ENCODE measurements around the gene ARHGEF39.
"Not testable (repeated sequence)": the region's sequence is repeated elsewhere in the genome, so short reads cannot be mapped to it uniquely, and the experiment has no call there.

Gene ARHGEF39

GRCh38 chr9:35612843-35613242 is 52.2 kb downstream of the ARHGEF39 start:
- no peak for TF ChIP-seq ZFX (IDR thresholded peaks at IDR 0.05; ENCODE audit: borderline replicate concordance)
- TF ChIP-seq, protein P1, sequence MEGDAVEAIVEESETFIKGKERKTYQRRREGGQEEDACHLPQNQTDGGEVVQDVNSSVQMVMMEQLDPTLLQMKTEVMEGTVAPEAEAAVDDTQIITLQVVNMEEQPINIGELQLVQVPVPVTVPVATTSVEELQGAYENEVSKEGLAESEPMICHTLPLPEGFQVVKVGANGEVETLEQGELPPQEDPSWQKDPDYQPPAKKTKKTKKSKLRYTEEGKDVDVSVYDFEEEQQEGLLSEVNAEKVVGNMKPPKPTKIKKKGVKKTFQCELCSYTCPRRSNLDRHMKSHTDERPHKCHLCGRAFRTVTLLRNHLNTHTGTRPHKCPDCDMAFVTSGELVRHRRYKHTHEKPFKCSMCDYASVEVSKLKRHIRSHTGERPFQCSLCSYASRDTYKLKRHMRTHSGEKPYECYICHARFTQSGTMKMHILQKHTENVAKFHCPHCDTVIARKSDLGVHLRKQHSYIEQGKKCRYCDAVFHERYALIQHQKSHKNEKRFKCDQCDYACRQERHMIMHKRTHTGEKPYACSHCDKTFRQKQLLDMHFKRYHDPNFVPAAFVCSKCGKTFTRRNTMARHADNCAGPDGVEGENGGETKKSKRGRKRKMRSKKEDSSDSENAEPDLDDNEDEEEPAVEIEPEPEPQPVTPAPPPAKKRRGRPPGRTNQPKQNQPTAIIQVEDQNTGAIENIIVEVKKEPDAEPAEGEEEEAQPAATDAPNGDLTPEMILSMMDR (IDR thresholded peaks at IDR 0.05): no peak
- H3K27ac ChIP-seq: no peak overlapping the region

- not testable (repeated sequence) for H3K27ac ChIP-seq
These were observed 52.9 kb downstream of the ARHGEF39 start for GRCh38 chr9:35612066-35612465.

DNA sequence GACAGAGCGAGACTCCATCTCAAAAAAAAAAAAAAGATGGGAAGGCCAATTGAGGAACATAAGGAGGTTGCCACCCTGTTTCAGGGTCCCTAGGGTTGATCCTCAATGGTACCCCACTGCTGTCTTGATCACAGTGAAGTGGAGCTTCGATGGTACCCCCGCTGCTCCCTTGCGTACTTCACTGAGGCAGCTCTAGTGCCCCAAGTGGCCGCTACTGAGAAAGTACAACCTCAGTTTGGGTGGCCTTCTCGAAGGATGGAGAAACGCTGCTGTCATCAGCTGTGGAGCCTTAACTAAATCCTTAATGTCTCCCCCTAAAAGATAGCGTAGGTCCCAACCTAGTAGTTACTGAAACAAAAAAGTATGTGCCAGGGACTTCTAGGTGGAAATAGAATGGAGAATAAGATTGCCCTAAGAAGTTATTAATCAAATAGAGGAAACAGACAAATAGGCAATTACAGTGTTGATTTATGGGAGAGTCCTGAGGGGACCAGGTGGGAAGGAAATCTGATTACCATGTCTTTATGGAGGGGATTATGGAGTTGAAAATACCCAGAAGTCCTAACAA is 53.7 kb downstream of the ARHGEF39 start:
- TF ChIP-seq ZFX (IDR thresholded peaks at IDR 0.05; ENCODE audit: borderline replicate concordance): no peak
- TF ChIP-seq, protein P1 (IDR thresholded peaks at IDR 0.05): peak; percentile 86

DNA sequence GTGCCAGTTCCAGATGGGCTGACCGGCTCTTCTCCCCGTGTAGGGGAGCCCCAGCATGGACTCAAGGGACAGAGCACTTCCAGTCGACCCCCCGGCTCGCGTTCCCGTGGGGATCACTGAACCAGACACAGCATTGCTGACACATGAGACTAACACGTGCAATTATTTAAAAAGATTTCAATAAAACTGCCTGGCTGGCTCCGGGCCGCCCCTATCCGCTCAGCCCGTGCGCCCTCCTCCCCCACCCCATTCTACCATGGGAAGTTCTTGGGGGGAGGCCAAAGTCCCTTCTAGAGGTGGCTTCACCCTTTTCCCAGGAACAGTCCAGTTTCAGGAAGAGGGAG is 55.2 kb downstream of the ARHGEF39 start:
- no peak overlapping the region for H3K27ac ChIP-seq
- TF ChIP-seq, protein P1 (IDR thresholded peaks at IDR 0.05): no peak
- TF ChIP-seq ZFX (IDR thresholded peaks at IDR 0.05; ENCODE audit: borderline replicate concordance): no peak

More for the DNA sequence above, 53.7 kb downstream of the ARHGEF39 start:
- H3K27ac ChIP-seq: no peak overlapping the region

Measured in 22Rv1 (cell line).